RPMI7951 (cell line): ENCODE results near the gene TRPM2. TPM values are rescaled to one million over a fixed set of nuclear protein-coding genes. Genes with fewer than 3 reads are reported as not detected.
A peak's percentile ranks its signal among the peaks of the same experiment; 100 is the strongest.

ENCODE experiments used
- DNase-seq: peaks from one replicate; pipeline ENCODE4 v3.0.0-alpha.2; 2012; ENCODE audit warnings: low read depth
- total RNA-seq: library from RNA; depleted of rRNA; stranded (reverse); fragments of >200 nt; shearing (Covaris generic); gene quantifications from 2 replicates; pipeline ENCODE4 v1.2.3, GENCODE V29; 2014

Gene TRPM2
- total RNA-seq, 1 experiment from 2014 or later, result 6.7 TPM

GRCh38 chr21:44444286-44444931 is 91.0 kb downstream of the TRPM2 start:
- DNase-seq, result no peak

DNA sequence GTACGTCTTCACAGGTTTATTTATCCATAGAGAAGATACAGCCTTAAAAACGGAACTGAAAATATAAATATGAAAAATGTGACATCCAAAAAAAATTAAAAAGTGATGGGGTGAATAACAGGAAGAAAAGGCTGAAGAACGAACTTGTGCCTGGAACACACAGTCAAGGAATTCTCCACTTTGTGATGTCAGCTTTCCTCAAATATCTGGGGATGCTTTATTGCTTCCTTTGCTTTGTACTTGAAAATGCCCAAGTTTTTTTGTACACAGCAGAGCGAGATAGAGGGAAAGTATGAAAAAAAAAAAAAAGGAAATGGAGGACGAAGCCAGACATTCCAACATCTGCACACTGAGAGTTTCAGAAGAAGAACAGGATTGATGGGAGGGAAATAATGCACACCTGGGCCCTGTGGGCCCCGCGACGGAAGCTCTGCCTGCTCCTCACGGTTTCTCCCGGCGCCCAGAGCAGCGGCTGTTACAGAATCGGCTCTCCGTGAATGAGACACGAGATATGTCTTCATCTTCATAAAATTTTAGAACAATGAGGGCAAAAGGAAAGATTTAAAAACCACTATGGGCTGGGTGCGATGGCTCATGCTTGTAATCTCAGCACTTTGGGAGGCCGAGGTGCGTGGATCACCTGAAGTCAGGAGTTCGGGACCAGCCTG is 91.9 kb downstream of the TRPM2 start:
- no peak for DNase-seq

DNA sequence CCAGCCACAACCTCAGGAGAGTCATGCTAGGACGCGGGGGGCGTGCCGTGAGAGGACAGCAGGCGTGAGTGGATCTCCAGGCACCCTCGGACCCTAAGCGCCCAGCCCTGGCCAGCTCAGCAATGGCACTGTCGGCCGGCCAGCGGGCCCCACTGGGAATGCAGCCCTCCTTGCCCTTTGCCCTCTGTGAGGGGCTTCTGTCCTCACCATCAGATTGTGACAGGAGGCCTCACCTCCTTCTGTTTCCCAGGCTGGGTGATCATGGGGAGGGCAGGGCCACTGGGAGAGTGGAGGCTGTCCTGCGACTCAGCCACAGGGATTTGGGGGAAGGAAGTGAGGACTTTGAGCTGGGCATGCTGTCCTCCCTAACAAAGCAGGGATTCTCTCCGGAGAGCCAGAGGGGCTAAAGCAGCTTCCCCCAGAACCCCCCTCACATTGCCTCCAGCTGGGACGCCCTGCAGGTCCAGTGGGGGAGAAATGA is 95.3 kb downstream of the TRPM2 start:
- DNase-seq, result no peak

DNA sequence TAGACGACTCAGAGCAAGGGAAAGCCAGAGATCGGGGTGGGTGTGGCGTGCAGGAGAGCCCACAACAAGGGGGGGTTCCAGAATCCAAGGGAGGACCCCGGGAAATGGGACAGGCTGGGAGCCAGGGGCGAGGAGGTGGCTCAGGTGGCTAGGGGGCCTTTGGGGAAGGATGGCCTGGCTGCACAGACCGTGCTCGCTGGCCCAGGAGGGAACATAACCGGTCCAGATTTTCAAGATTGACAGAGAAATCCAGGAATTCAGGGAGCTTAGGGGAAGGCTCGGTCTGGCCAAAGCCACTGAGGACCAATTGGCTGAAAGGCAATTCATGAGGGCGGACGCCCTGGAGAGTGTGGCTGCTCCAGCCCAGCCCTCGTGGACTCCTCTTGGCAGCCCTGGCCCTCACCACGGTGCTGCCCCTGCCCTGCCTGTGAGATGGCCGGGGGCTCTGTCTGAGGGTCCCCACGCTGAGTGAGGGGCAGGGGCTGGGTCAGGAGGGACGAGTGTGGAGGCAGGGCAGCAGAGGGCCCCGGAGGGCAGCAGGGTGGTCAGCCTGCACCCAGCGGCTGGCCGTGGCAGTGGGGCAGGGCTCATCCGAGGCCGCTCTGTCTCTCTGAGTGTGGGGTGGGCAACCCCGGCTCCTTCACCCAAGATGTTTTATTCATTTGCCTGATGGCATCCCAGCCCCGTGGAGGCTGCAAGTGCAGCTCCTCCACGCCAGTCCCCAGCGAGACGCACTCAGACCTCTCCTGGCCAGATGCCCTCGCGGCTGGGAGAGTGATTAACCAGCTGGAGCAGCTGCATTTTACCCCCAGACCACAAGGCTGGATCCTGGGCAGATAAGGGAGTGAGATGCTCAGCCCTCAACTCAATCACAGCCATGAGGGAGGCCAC is 96.3 kb downstream of the TRPM2 start:
- peak; percentile 57 for DNase-seq

- DNase-seq, result no peak
Observed at GRCh38 chr21:44450402-44450801, 97.0 kb downstream of the TRPM2 start.

- DNase-seq, result no peak
Observed at GRCh38 chr21:44450999-44451398, 97.6 kb downstream of the TRPM2 start.

GRCh38 chr21:44453120-44453519 is 99.7 kb downstream of the TRPM2 start:
- DNase-seq, result no peak

DNA sequence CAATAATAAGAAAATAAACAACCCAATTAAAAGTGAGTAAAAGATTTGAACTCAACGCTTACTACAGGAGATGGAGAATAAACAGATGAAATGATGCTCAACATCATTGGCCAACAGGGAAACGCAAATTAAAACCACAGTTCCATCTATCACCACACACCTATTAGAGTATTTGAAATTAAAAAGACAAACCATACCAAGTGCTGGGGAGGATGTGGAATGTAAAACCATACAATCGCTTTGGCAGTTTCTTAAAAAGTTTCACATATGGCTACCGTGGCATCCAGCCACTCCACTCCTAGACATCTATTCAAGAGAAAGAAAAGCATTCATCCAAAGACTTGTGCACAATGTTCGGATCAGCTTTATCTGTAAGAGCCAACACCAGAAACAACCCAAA is 100.6 kb downstream of the TRPM2 start:
- DNase-seq, result no peak

GRCh38 chr21:44454747-44455523 is 101.5 kb downstream of the TRPM2 start, which contains the start of gene LRRC3:
LRRC3 (plus strand) TSS chr21:44455510; CDS start chr21:44456645, 1,135 bp downstream.
- DNase-seq, result peak; percentile 80

GRCh38 chr21:44455524-44456213 is 102.2 kb downstream of the TRPM2 start:
- peak; percentile 33 for DNase-seq

- no peak for DNase-seq
Observed at GRCh38 chr21:44456214-44456914, 102.9 kb downstream of the TRPM2 start.

DNA sequence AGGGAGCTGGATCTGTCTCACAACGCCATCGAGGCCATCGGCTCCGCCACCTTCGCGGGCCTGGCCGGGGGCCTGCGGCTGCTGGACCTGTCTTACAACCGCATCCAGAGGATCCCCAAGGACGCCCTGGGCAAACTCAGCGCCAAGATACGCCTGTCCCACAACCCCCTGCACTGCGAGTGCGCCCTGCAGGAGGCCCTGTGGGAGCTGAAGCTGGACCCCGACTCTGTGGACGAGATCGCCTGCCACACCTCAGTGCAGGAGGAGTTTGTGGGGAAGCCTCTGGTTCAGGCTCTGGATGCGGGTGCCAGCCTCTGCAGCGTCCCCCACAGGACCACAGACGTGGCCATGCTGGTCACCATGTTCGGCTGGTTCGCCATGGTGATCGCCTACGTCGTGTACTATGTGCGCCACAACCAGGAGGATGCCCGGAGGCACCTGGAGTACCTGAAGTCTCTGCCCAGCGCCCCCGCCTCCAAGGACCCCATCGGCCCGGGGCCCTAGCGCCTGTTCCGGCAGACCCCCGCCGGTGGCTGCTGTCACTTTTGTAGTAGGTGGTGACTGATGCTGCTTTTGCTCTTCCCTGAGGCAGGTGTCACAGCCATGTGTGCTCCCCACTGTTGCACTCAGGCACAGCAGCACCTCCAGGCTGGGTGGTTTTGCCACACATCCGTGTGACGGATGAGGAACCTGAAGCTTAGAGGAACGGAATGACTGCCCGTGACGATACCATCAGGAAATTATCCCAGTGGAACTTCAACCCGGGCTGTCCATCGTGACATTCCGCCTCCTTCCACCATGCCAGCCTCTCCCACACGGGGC is 103.7 kb downstream of the TRPM2 start:
- DNase-seq, result no peak

GRCh38 chr21:44458971-44459711 is 105.7 kb downstream of the TRPM2 start:
- no peak for DNase-seq

DNA sequence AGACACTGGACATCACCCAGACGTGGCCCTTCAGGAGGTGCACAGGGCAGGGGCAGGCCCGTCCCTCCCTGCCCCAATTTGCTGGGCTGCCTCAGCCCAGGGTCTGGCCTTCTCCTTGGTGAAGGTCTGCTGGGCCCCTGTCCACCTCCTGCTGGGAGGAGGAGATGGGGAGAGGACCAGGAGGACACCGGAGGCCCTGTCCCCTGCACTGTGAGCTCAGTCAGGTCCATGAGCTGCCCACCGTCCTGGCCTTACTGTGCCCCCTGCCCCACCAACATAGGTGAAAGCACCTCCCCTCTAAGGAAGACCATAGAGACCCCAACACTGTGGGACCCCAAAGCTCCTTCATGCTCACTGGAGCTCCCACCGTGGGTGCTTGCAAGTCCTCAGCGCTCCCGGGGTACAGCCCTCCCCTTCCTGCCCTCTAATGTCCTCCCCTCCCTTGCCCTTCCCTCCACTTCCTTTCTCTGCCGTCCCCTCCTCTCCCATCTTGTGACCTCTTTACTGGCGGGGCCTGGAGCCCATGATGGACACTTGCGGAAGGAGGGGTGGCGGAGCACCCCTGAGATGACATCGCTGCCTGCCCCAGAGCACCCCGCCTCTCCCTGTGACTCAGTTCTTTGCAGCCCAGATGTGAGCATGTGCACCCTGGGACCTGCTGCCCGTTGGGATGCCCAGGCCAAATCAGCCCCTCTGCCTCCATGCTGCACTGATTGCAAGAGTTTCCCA is 106.5 kb downstream of the TRPM2 start:
- DNase-seq, result no peak

- no peak for DNase-seq
Observed at GRCh38 chr21:44460441-44460755, 107.0 kb downstream of the TRPM2 start.

- DNase-seq, result no peak
Observed at GRCh38 chr21:44461005-44461404, 107.6 kb downstream of the TRPM2 start.

DNA sequence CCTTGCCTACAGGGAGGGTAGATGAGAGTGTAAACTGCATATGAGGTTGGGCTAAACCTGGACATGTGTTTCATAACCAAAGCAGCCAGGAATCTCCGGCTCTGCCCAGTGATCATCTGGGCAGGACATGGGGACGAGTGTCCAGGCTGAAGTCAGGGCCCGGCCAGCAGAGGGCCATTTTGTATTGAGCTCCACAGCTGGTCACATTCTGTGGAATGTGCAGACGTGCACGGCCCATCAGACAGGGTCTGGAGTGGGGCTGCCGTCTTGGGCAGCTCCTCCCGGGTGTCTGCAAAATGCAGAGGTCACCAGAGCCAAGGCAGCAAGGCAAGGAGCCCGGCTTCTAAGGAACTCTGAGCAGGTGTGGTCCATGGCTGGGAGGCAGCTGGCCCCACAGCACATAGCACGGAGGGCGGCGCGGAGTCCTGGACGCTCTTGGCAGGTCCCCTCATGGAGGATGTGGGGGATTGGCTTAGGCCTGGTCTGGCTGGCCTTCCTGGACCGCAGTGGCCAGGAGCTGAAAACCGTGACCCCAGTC is 108.1 kb downstream of the TRPM2 start:
- DNase-seq, result no peak
